GM12801 (cell line): ENCODE data around the gene RAD21L1.

ENCODE experiments used
- CTCF ChIP-seq: IDR thresholded peaks from one replicate; pipeline ENCODE4 v1.5.1; 2011; ENCODE audit warnings: control low read depth; ENCODE audit not compliant: insufficient read length; ENCODE audit errors: extremely low read depth

The RAD21L1 gene

GRCh38 chr20:1269235-1269634 lies 43.4 kb downstream of the RAD21L1 start:
- no peak for TF ChIP-seq CTCF

GRCh38 chr20:1269850-1270249 lies 44.0 kb downstream of the RAD21L1 start:
- TF ChIP-seq CTCF: no peak

GRCh38 chr20:1272368-1273100 lies 46.7 kb downstream of the RAD21L1 start:
- no peak for TF ChIP-seq CTCF

- no peak for TF ChIP-seq CTCF
Observed at GRCh38 chr20:1273366-1273765, 47.5 kb downstream of the RAD21L1 start.

- no peak for TF ChIP-seq CTCF
Observed at GRCh38 chr20:1274485-1275311, 48.9 kb downstream of the RAD21L1 start.

GRCh38 chr20:1275919-1276318 lies 50.1 kb downstream of the RAD21L1 start:
- TF ChIP-seq CTCF: no peak

GRCh38 chr20:1277529-1278322 lies 51.9 kb downstream of the RAD21L1 start:
- TF ChIP-seq CTCF: no peak
